IMR-90 (cell line): ENCODE data around the gene CNGB1. TPM values are rescaled to one million over a fixed set of nuclear protein-coding genes. Genes with fewer than 3 reads are reported as not detected.

ENCODE experiments used
- ATAC-seq: fragments of 200-7000 bp; cut with Tn5 transposase; 2 replicates; pipeline ENCODE4 v1.9.1; 2020; ENCODE audit warnings: low read depth, mild to moderate bottlenecking, moderate library complexity
- BruUV-seq: library from RNA; stranded (reverse); fragments of 400-500 nt; replicated peaks from 2 replicates; lab custom pipeline; 2021; lab: Mats Ljungman, UMichigan
- CTCF ChIA-PET: fragments of 300-600 bp; formaldehyde crosslinking; extraction: SDS; loops from one replicate; lab custom pipeline; 2021; ENCODE audit warnings: antibody characterized with exemption; lab: Yijun Ruan, JAX
- POLR2A ChIA-PET: fragments of 300-600 bp; sonication (Branson Sonifier 250); formaldehyde crosslinking; loops from one replicate; lab custom pipeline; 2022; ENCODE audit warnings: antibody characterized with exemption; ENCODE audit not compliant: unreplicated experiment; lab: Charles Lee
- DNase-seq: peaks from one replicate; pipeline ENCODE4 v3.0.0; 2013
- H2AFZ ChIP-seq: replicated peaks from 2 replicates; pipeline ENCODE3; 2013; ENCODE audit warnings: low read length, mild to moderate bottlenecking; ENCODE audit not compliant: poor library complexity
- H2AK5ac ChIP-seq: 2 replicates; pipeline ENCODE4 v1.6.1; 2013; ENCODE audit warnings: low read depth, low read length, inconsistent platforms
- H2AK9ac ChIP-seq: replicated peaks from 2 replicates; pipeline ENCODE3; 2013; ENCODE audit warnings: mild to moderate bottlenecking, low read depth, low read length, moderate library complexity; ENCODE audit not compliant: poor library complexity
- H2BK120ac ChIP-seq: 2 replicates; pipeline ENCODE4 v1.6.1; 2013; ENCODE audit warnings: low read depth, low read length, inconsistent platforms
- H2BK15ac ChIP-seq: 3 replicates; pipeline ENCODE4 v1.6.1; 2013; ENCODE audit warnings: low read depth, low read length, inconsistent platforms
- H2BK20ac ChIP-seq: 2 replicates; pipeline ENCODE4 v1.6.1; 2013; ENCODE audit warnings: low read depth, mild to moderate bottlenecking, inconsistent platforms, low read length, moderate library complexity
- H2BK5ac ChIP-seq: 2 replicates; pipeline ENCODE4 v1.6.1; 2013; ENCODE audit warnings: mild to moderate bottlenecking, low read depth, low read length, inconsistent platforms; ENCODE audit not compliant: poor library complexity, severe bottlenecking
- H3K14ac ChIP-seq: replicated peaks from 2 replicates; pipeline ENCODE4 v1.6.1; 2013; ENCODE audit warnings: low read depth, low read length, inconsistent platforms
- H3K18ac ChIP-seq: 2 replicates; pipeline ENCODE4 v1.6.1; 2013; ENCODE audit warnings: low read depth, low read length, control low read depth
- H3K23ac ChIP-seq: 2 replicates; pipeline ENCODE4 v1.6.1; 2013; ENCODE audit warnings: low read depth, low read length, inconsistent platforms
- H3K27ac ChIP-seq: 2 replicates; pipeline ENCODE4 v1.5.1; 2013; ENCODE audit warnings: mild to moderate bottlenecking, control low read depth, low read length; ENCODE audit not compliant: insufficient read depth
- H3K27me3 ChIP-seq: 2 replicates; pipeline ENCODE4 v1.6.1; 2013; ENCODE audit warnings: low read length; ENCODE audit not compliant: control insufficient read depth, insufficient read depth
- H3K36me3 ChIP-seq: 2 replicates; pipeline ENCODE4 v1.6.1; 2013; ENCODE audit warnings: low read length, mixed read lengths; ENCODE audit not compliant: control insufficient read depth, insufficient read depth
- H3K4ac ChIP-seq: 2 replicates; pipeline ENCODE4 v1.6.1; 2013; ENCODE audit warnings: low read depth, low read length, inconsistent platforms
- H3K4me1 ChIP-seq: 2 replicates; pipeline ENCODE4 v1.6.1; 2013; ENCODE audit warnings: low read length, mixed read lengths; ENCODE audit not compliant: control insufficient read depth, insufficient read depth
- H3K4me2 ChIP-seq: 2 replicates; pipeline ENCODE4 v1.6.1; 2013; ENCODE audit warnings: low read depth, mild to moderate bottlenecking, control low read depth, low read length, moderate library complexity
- H3K4me3 ChIP-seq: 2 replicates; pipeline ENCODE4 v1.5.1; 2013; ENCODE audit warnings: low read depth, mild to moderate bottlenecking, control low read depth, low read length, moderate library complexity; ENCODE audit not compliant: insufficient read depth
- H3K56ac ChIP-seq: 2 replicates; pipeline ENCODE4 v1.6.1; 2013; ENCODE audit warnings: low read length, inconsistent platforms; ENCODE audit not compliant: insufficient read depth; ENCODE audit errors: extremely low read depth
- H3K79me1 ChIP-seq, 2 experiments: 2 replicates each; pipeline ENCODE4 v1.6.1; 2013; ENCODE audit warnings: low read length in 2 of 2, inconsistent platforms in 1 of 2, low read depth in 1 of 2
- H3K9ac ChIP-seq: 2 replicates; pipeline ENCODE4 v1.6.1; 2013; ENCODE audit warnings: low read depth, low read length, control low read depth
- H3K9me1 ChIP-seq: 2 replicates; pipeline ENCODE4 v1.6.1; 2013; ENCODE audit warnings: low read length, inconsistent platforms; ENCODE audit not compliant: insufficient read depth
- H3K9me3 ChIP-seq: 2 replicates; pipeline ENCODE4 v1.6.1; 2013; ENCODE audit warnings: low read length; ENCODE audit not compliant: control insufficient read depth, insufficient read depth
- H4K20me1 ChIP-seq: 2 replicates; pipeline ENCODE4 v1.6.1; 2013; ENCODE audit warnings: low read length, inconsistent platforms; ENCODE audit not compliant: insufficient read depth
- H4K5ac ChIP-seq: 2 replicates; pipeline ENCODE4 v1.6.1; 2013; ENCODE audit warnings: mild to moderate bottlenecking, low read depth, low read length, control low read depth
- H4K8ac ChIP-seq, 2 experiments: 2 replicates each; pipeline ENCODE4 v1.6.1; 2013; ENCODE audit warnings: low read depth in 2 of 2, low read length in 2 of 2, control low read depth in 1 of 2, inconsistent platforms in 1 of 2
- H4K91ac ChIP-seq: 2 replicates; pipeline ENCODE4 v1.6.1; 2013; ENCODE audit warnings: low read depth, low read length, inconsistent platforms; ENCODE audit not compliant: insufficient read depth
- CEBPB ChIP-seq: IDR thresholded peaks from 2 replicates; pipeline ENCODE4 v1.6.1; 2012; ENCODE audit warnings: low read depth, low read length, improper control_type of control experiment
- WGBS, 2 experiments: methylation state at CpG; one replicate each; pipeline versions ENCODE4 v1.1.5 to v1.1.7; 2013; ENCODE audit warnings: missing lambda C conversion rate in 2 of 2; ENCODE audit not compliant: insufficient read length in 1 of 2; ENCODE audit errors: extremely low coverage in 2 of 2; 5-methylcytosine and 5-hydroxymethylcytosine counted together
- dilution Hi-C: fragments of 300-500 bp; cut with HindIII; formaldehyde crosslinking; loops from one replicate; pipeline ENCODE4 v1.14.3; 2018; ENCODE audit warnings: low sequenced_read_pairs; ENCODE audit not compliant: unreplicated experiment
- in situ Hi-C: fragments of 300-500 bp; cut with MboI; formaldehyde crosslinking; loops from 3 replicates; pipeline ENCODE4 v1.14.3; 2019; ENCODE audit warnings: low sequenced_read_pairs, inconsistent platforms, mixed read lengths
- intact Hi-C: fragments of 100-400 bp; cut with micrococcal nuclease; formaldehyde crosslinking; loops from 2 replicates; pipeline ENCODE4 v1.10.0; 2022
- polyA plus RNA-seq, 3 experiments: library from polyadenylated mRNA; depleted of rRNA; stranded (reverse); fragments of >200 nt; gene quantifications; 2 replicates each; pipeline ENCODE4 v1.2.3, GENCODE V29; 2012; ENCODE audit warnings: low replicate concordance in 1 of 3
- total RNA-seq: library from RNA; depleted of rRNA; stranded (reverse); fragments of >200 nt; gene quantifications from 2 replicates; pipeline ENCODE4 v1.2.3, GENCODE V29; 2012
- TF ChIP-seq, protein P1 (sequence below): fragments of 150-350 bp; IDR thresholded peaks from 2 replicates; pipeline ENCODE4 v1.6.1; 2016; ENCODE audit warnings: low read depth, mild to moderate bottlenecking, low read length, moderate library complexity, borderline replicate concordance

The CNGB1 gene
- total and polyA plus RNA-seq, 2 of the 4 experiments (the other 2 are of a cell fraction), result not detected

DNA sequence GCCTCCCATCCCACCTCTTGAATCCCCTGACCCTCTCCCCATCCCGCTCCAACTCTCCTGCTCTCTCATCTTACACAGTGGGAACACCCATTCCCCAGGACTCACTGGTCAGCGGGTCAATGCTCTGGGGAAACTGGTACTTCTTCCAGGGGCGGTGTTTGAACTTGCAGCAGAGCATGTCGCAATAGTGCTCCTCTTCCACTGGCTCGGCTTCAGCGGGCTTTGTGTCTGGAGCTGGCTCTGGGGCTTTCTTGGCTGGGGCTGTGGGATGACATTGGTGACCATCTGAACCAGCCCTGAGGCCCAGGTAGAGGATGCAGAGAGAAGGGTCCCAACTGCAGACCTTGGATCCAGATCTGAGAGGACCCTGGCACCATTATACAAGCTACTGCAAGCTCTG is 51.9 kb downstream of the CNGB1 start:
- H3K27ac ChIP-seq, result no peak overlapping the region
- no peak overlapping the region for H4K91ac ChIP-seq
- H3K18ac ChIP-seq, result no peak overlapping the region
- H2AK5ac ChIP-seq, result no peak overlapping the region
- no peak overlapping the region for H2BK15ac ChIP-seq
- TF ChIP-seq, protein P1, sequence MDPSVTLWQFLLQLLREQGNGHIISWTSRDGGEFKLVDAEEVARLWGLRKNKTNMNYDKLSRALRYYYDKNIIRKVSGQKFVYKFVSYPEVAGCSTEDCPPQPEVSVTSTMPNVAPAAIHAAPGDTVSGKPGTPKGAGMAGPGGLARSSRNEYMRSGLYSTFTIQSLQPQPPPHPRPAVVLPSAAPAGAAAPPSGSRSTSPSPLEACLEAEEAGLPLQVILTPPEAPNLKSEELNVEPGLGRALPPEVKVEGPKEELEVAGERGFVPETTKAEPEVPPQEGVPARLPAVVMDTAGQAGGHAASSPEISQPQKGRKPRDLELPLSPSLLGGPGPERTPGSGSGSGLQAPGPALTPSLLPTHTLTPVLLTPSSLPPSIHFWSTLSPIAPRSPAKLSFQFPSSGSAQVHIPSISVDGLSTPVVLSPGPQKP, result no peak
- peak; percentile 61 for TF ChIP-seq CEBPB
- in situ Hi-C loops (loop anchor here (25.0 kb wide), 1 partner anchor 193 kb away; no protein-coding TSS in a partner anchor), dilution Hi-C loops (no loop called here), intact Hi-C loops (no loop called here)
- H3K4me2 ChIP-seq, result no peak overlapping the region
- H3K56ac ChIP-seq, result no peak overlapping the region
- H4K8ac ChIP-seq, result no peak overlapping the region
- H3K9ac ChIP-seq, result no peak overlapping the region
- H3K4me1 ChIP-seq, result no peaks in the 10 kb centered on the region
- H3K4me3 ChIP-seq, result no peak overlapping the region
- no peaks in the 10 kb centered on the region for H3K9me1 ChIP-seq
- POLR2A ChIA-PET, result no interaction called here
- H2BK20ac ChIP-seq, result no peak overlapping the region
- CTCF ChIA-PET, result interaction anchor here (1.1 kb wide), 1 partner anchor 13 kb away, joined by 3 read pairs; no protein-coding TSS in a partner anchor
- no peaks in the 10 kb centered on the region for H3K36me3 ChIP-seq
- ATAC-seq, result no peak
- H2AK9ac ChIP-seq, result no peak overlapping the region
- no peak overlapping the region for H4K5ac ChIP-seq
- H3K79me1 ChIP-seq, result no peaks in the 10 kb centered on the region
- no peak overlapping the region for H3K4ac ChIP-seq
- no peak overlapping the region for H2AFZ ChIP-seq
- no peak overlapping the region for H2BK120ac ChIP-seq
- no peak overlapping the region for H3K14ac ChIP-seq
- BruUV-seq, result no TSS peak
- H2BK5ac ChIP-seq, result no peak overlapping the region
- no peaks in the 10 kb centered on the region for H4K20me1 ChIP-seq
- H3K27me3 ChIP-seq, result peaks cover 52% of the 10 kb centered on the region
- DNase-seq, result no peak
- peaks cover 2% of the 10 kb centered on the region; the same call in 1 of the 2 replicates for H3K9me3 ChIP-seq
- WGBS, 2 experiments, result 83% methylated on average over 1 of the region's 6 CpGs; no CpG with 5 or more reads in 1 of the 2 experiments
- no peak overlapping the region for H3K23ac ChIP-seq
